HG03354 (cell line): Measurements from ENCODE around the gene FAM13A.

Experiments used
- ATAC-seq: cut with Tn5 transposase; IDR thresholded peaks from one replicate; pipeline ENCODE4 v1.9.1; 2021; ENCODE audit warnings: mild to moderate bottlenecking; ENCODE audit not compliant: unreplicated experiment, poor library complexity, severe bottlenecking

Gene FAM13A

DNA sequence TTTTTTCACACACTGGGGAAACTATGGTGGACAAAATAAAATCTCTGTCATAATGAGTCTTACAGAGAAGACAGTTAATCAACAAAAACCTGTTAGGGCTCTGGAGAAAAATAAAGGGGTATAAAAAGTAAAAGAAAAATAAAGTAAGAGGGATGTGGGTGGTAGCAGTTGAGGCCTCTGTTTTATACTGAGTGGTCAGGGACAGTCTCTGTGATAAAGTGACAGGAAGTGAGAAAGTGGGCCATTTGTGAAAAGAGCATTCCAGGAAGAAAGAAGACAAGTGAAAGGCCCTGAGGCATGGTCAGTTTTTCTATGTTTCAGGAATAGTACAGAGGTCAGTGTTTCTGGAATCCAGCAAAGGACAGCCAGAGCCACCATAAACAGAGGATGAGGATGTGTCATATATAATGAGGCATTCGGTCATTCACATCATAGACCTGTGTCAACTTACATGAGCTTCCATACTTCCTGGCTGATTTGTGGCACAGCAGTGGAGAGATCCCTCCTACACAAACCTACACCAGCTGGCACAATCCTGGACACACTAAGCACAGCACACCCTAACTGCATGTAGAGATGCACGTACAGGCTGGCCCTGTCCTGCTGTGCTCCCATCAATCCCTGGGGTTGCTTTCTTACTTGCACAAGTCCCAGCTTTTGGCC is 295.0 kb downstream of the FAM13A start:
- ATAC-seq, result no peak

DNA sequence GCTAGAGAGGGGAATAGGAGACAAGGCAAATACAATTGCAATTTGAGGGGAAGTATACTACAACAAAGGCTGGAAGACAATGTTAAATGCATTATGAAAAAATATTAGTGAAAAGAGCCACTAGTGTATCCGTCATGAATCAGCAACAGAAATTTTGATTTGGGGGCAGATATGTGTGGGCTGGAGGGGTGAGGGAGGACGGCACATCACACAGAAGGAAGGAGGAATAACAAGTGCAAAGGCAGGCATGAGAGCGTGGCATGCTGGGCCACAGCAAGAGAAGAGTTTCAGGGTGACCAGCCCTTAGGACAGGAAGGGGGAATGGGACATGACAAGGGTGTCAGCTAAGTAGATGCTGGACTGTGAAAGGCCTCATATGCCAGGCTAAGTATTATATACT is 295.6 kb downstream of the FAM13A start:
- ATAC-seq, result no peak

DNA sequence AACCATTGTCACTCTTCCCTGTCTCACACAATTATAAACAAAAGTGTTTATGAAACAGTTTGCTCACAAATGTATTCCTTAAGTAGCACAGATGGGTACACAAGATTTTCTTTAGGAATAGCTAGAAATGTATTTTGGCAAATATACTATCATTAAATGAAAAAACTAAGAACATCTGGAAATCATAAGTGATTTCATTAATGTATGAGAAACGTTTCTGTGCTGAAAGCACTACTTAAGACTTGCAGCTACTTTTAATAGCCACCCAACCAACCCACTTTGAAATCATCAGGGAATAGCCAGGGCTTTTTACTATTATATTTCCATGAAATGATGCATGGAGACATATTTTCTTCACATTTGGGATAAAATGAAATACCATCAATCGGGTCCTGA is 297.1 kb downstream of the FAM13A start:
- ATAC-seq, result no peak

DNA sequence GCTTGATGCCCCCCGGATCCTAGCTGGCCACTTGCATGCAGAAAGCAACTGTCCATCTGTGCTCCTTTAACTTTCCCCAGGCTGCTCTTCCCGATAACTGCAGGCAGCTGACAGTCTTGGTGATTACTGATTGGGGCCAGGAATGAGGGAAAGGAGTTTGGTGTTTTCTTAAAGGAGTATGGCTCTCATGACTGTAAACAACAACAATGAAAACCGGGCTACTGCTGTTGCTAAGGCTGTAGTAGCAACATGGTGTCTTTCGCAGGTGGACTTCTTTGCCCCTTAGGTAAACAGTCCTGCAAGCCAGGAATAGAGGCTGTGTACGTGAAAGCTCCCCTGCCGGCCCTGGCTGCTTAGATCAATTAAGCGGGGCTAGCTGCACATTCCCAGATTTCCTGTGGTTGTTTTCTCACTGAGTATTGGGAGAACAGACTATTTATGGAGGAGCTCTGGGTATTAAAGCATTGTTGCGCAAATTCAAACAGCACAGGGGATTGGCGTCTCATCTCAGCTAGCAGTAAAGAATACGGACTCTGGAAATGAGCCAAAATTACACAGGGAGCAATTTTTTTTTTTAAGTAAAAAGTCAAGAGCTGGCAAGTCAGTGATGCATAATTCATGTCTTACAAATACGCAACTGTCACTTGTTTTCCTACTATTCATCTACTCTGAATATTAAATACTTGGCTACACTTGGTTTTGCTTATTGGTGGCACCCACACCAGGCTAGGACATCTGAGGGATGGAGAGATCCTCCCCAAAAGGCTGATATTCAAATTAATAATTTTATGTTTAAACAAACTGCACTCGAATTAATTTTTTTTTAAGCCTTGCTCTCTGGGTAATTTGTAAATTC is 297.7 kb downstream of the FAM13A start:
- no peak for ATAC-seq

DNA sequence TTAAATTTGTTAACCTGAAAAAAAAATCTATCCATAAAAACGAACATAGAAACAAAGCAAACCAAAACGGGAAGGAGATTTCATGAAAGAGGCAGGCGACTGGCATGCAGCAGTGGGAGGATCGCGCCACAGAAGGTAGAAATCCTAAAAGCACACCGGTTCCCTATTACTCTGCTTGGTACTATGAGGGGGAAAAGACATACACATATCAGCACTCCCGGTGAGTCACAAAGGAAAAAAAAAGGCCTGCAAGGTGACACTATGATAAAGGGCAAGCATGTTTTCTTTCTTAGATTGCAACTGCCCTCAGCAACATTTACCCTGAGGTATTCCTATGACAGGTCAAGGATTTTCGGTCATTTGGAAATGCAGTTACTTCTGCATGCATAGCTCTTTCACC is 298.7 kb downstream of the FAM13A start:
- no peak for ATAC-seq

DNA sequence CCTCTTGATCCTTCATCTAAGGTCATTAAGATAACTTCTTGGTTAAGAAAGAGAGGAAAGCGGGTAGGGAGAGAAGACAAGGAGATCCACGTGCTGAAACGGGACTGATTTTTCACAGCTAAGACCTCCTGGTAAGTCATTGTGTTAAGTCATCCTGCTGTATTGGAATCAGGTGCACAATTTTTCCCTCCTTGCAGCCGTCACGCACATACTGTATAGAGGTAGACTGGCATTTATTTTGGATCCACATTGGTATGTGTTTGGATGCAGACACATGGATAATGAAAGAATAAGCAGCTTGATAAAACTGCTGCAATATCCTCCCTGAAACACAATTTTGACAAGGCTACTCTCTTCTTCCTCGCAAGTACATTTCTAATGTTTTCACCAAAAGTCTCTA is 299.2 kb downstream of the FAM13A start:
- ATAC-seq, result no peak

DNA sequence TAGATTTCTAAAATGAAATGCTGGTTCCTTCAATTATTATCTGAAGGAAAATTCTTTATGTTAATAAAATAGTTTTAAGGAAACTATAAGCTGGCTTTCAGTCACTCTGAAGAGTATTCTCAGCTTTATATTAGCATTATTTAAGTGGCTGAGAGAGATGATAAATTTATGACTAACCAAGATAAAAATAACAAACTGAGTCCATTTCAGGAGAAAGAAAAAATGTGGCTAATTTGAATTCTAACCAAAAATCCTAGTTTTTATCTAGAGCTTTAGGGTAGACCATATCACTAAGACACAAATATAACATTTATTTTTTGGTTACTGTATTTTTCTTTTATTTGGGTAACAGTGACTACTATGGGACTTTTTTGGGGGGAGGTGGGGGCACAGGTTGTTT is 299.9 kb downstream of the FAM13A start:
- no peak for ATAC-seq

DNA sequence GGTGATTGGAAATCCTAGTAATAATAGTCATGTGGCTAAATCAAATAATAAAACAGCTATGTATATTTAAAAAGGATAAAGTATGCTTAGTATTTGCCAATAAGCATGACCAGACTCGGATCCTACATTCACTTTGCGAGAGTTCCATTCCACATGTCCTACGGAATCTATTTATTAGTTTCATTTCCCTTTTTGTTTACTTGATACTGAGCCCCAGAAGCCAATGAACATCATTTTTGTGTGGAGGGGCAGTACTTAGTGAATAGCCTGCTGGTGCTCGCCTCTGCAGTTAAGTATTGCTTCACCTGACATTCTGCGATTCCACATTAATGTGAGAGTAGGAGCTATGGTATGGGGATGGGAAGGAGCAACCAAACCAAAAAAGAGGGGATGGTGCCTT is 300.8 kb downstream of the FAM13A start:
- ATAC-seq, result no peak

DNA sequence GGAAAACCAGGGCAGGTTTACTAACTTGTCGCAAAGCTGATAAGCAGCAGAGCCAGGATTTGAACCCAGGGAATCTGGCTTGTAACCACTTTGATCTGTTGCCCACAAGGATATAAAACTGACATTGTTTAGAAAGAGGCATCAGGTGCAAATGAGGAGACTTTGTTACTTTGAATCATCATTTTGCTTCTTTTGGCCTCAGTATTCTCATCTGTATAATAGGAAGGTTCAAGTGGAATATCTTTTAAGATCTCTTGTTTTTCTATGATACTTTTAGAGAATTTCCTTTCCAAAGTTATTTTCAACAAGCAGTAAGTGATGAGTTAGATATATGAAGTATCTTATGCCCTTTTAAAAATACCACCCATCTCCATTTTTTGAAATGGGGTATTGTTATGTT is 301.5 kb downstream of the FAM13A start:
- ATAC-seq, result no peak

DNA sequence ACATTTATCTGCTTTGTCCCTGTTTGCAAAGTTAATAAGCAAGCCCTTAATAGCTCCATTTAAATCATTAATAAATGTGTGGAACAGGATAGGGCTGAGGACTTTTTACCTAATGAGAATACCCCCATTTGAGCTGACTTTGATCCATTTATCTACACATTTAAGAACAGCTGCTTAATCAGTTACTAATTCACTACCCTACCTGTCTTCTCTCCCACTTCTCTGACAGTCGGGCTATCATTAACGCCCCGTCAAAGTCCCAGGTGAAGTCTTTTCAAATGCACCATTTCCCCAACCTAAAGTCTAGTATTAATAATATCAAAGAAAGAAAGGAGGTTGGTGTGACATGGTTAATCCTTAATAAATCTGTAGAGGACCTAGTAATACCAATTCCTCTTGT is 302.2 kb downstream of the FAM13A start:
- no peak for ATAC-seq

DNA sequence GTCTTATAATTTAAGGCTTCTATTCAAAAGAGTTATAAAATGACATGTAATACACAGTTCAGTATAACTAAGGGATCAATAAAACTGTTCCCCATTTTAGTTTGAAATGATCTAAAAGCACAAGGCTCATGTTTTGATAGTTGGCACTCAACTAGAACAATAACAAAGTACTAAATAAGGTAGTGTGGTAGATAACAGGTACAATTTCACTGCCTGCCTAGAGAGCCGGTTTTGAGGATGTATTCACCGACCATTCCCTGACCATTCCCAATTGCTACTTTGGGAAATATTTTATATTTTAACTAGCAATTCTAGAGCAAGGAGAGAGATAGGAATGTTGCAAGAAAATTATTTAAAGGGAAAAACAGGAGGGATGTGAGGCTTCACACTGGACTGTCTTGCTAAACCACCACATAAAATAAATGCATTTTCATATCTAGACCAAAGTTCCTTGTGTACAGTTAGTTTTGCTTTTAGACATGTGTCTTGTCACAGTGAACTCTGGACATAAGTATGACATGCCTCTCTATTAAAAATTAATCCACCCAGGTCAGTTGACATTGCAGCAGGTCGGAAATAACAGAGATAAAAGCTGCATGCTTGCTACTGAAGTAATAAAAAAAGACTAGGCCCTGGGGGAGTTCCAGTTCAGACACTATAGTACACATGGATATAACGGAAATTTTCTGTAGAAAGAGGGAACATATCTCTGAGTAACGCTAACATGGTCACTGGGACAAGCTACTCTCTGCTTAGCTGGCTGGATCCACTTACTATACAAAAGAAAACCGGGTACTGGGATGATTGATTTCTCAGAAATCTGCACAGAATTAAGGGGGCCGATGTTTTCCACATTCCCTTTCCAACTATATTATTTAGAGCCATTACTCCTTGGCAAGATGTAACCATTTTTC is 303.1 kb downstream of the FAM13A start:
- no peak for ATAC-seq

DNA sequence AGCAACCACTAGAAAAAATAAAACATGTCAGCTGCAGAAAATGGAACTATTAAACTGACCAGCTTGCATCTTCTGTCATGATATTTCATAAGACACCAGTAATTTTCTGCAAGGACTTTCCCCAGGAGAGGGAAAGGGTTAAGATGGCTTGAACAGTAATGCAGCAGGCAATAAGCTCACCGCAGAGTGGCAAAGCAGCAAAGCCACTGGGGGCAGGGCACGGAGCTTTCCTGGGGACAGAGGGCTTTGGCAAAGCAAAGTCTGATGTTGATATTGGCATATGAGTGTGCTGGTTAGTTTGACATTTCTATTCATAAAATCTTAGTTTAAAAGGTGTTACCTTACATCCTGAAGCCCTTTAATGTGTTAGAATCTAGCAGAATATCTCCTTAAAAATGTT is 304.2 kb downstream of the FAM13A start:
- no peak for ATAC-seq

DNA sequence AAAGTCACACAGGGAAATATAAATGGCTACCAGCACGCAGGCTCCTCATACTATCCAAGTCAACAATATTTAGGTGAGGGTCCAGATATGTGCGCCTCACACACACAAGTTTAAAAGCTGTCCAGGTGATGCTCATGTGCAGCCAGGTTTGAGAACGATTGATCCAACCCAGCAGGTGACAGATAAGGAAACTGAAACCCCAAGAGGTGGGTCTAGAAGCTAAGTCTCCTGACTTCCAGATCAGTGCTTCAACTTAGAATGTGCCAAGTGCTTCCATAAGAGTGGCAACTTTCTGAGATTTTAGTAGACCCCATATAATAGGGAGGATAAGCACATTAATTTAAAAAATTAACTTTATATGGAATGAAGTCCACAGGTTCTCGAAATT is 304.9 kb downstream of the FAM13A start:
- no peak for ATAC-seq

DNA sequence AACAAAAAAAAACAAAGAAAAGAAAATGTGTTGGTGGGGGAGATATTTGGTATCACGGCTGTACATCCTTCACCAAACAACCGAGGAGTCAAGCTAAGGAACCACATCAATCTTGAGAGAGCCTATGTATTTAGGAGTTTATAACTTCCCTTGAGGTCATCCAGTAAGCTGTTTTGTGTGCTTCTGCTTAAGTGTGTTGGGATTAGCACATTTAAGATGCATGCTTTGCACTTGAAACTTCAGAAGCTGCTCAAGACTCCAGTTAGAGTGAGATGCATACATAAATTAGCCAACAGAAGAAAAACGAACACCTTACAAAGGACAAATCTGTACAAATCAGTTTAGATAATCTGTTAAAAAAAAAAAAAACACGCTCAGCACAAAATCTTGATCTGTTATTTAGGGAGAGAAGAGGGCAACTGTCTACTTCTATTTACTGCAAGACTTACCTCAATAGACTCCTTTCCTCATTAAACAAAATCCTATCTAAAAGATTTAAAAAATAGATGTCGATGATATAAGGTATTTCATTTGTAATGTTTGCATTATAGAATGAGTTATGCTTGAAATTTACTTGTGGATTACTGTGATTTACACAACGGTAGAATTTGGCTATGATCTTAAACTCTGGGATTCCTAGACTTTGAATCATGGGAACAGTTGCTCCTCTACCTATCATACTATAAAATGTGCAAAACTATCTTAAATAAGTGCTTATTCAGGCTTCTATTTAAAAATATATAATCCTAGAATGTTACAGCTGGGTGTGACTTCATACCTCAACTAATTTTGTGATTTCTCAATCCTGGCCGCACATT is 305.5 kb downstream of the FAM13A start:
- ATAC-seq, result no peak

DNA sequence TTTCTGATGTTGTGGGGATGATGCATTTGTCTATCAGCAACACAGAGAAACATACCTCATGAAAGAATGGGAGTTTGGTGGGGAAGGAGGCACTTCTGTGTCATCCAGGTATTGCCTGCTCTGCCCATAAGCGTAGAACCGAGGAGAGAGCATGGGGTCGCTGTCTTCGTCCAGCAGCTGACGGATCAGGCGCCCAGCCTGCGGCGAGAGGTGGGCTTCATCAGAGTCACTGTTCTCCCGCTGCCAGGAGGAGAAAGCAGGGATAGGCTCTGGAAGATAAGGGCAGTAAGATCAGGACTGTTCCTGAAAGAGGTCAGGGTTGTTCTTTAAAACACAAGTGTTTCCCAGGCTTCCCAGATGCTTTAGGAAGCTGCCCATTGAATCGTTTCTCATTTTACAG is 306.6 kb downstream of the FAM13A start:
- ATAC-seq, result no peak

DNA sequence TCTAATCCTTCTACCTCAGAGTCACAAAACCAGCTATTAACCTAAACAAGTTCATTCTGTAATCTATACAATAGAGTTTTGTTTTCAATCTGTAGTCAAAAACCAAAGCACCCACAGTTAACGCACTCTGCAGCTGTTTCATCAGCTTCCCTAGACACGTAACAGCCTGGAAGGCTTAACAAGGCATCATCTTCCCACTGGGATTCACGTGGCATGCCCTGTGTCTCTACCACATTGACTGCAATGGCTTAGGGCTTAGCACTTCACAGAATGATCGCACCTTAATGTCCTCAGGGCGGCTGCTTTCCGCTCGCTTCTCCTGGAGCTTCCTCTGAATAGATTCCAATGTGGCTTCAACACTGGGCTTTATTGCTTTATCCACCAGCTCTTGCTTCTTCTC is 309.6 kb downstream of the FAM13A start:
- ATAC-seq, result no peak

DNA sequence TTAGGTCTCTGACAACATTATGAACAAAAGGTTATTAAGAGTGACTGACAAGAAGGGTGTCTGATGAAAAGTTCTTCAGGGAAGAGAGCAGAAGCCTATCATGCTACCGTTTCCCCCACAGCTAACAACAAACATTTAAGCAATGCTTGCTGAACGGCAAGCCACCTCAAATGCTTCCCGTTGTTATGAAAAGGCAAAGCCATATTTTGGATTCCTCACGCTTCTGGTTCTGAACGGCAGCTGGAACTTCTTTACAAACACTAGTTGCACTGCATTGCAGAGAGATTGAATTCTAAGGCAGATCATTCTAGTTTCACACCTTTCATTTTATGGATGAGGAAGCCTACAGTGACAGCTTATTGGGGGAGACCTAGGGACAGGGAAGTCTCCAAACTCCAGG is 310.8 kb downstream of the FAM13A start:
- no peak for ATAC-seq

DNA sequence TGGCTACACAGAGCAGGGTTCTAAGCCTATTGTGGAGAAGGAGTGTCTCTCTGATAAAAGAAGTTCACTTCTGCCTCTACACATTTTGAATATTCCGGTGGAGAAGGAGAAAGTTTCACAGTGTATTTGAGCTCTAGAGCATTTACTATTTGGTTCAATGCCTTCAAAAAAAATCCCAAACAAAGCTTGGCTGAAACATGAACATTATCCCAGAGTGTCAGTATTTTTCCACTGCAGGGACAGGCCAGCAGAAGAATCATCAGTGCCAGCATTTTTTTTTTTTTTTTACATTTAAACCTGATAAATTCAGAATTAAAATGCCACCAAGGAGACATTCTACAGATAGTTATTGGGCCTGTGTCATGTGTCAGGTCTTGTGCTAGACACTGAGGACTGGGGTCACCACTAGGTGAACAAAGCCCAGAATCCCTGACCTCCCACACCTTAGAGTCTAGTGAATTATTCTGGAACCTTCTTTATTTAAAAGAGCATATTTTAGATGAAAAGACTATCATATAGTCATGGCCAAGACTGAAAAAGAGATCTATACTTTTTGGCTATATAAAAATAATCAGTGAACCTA is 311.3 kb downstream of the FAM13A start:
- no peak for ATAC-seq

DNA sequence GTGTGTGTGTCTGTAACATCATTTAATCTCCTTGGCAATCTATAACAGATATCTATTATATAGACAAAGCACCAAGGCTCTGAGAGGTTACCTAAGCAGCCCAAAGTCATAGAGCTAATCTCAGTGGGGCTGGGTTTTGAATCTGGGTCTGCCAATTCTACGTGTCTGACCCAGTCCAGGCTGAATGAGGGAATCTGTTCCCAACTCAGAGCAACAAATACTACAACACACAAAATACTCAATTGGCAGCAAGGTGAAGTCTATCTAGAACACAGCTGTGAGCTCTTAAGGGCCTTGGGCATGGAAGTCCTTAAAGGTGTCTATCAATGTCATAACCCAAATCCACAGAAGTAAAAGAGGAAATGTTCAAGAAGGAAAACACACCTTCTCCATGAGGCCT is 311.8 kb downstream of the FAM13A start:
- no peak for ATAC-seq
